Erythroblast (primary cell): ENCODE data around the gene NRXN3.

Source experiments
- GATA1 ChIP-seq: IDR thresholded peaks from 2 replicates; pipeline ENCODE4 v1.6.1; 2011; ENCODE audit warnings: low read depth, mild to moderate bottlenecking, control low read depth, low read length, moderate library complexity
- POLR2A ChIP-seq: IDR thresholded peaks from 2 replicates; pipeline ENCODE4 v1.6.1; 2011; ENCODE audit warnings: mild to moderate bottlenecking, low read length

GRCh38 chr14:78721756-78722480 lies 551.7 kb downstream of the NRXN3 start:
- TF ChIP-seq POLR2A: no peak
- TF ChIP-seq GATA1: no peak
